ENCODE measurements around the gene NUP188. TPM values are rescaled to one million over a fixed set of nuclear protein-coding genes. Genes with fewer than 3 reads are reported as not detected.
A peak's percentile ranks its signal among the peaks of the same experiment; 100 is the strongest.

NUP188 gene
- total RNA-seq, 3 donors from 2014 or later (not counting 1 experiment from before 2014, with no cell fraction given), result 53.9 to 66.4 (median 58.3) TPM

DNA sequence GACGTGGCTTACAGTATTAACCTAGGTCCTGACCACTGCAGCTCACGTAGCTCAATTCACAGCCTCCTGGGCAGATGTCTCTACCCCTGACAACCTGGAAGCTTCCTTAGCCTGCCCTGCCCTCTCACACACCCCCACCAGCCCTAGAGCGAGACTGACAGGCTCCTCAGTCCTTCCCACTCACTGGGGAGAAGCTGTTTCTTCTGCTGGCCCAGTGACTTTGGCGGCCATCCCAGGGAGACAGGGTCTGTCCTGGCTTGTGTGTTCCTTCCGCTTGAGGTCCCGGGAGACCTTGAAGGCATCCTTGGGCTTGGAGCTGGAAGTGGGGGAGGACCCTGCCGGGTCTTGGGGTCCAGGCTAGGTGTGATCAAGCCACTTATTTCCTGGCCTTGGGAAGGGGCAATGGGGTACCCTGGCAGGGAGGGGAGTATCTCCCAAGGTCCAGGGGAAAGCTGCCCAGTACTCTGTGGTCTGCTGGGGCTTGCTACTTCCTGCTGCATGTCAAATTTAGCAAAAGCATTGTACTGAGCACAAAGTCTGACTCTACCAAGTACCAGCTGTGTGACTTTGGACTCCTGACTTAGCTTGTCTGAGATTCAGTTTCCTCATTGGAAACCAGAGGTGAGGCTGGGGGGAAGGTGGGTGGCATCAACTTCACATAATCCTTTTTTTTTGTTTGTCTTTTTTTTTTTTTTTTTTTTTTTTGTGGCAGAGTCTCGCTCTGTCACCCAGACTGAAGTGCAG is 90.8 kb downstream of the NUP188 start:
- Histone ChIP-seq H3K4me3 (ENCODE audit: low read length) (no peak overlapping the region), H3K27ac (ENCODE audit: low read length) (no peak overlapping the region), H3K4me1 (ENCODE audit: control insufficient read depth, insufficient read depth, low read length) (peaks cover 28% of the 10 kb centered on the region), H3K9me3 (ENCODE audit: control insufficient read depth, insufficient read depth, low read length) (no peaks in the 10 kb centered on the region), H3K27me3 (ENCODE audit: control insufficient read depth, insufficient read depth, low read length) (no peaks in the 10 kb centered on the region), H3K36me3 (ENCODE audit: control insufficient read depth, insufficient read depth, low read length) (peaks cover 16% of the 10 kb centered on the region)
- no peak overlapping the region for H3K27ac Mint-ChIP-seq
- no peaks in the 10 kb centered on the region for H3K36me3 Mint-ChIP-seq
- H3K9me3 Mint-ChIP-seq, result no peaks in the 10 kb centered on the region
- TF ChIP-seq, protein P1, sequence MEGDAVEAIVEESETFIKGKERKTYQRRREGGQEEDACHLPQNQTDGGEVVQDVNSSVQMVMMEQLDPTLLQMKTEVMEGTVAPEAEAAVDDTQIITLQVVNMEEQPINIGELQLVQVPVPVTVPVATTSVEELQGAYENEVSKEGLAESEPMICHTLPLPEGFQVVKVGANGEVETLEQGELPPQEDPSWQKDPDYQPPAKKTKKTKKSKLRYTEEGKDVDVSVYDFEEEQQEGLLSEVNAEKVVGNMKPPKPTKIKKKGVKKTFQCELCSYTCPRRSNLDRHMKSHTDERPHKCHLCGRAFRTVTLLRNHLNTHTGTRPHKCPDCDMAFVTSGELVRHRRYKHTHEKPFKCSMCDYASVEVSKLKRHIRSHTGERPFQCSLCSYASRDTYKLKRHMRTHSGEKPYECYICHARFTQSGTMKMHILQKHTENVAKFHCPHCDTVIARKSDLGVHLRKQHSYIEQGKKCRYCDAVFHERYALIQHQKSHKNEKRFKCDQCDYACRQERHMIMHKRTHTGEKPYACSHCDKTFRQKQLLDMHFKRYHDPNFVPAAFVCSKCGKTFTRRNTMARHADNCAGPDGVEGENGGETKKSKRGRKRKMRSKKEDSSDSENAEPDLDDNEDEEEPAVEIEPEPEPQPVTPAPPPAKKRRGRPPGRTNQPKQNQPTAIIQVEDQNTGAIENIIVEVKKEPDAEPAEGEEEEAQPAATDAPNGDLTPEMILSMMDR (IDR thresholded peaks at IDR 0.05), result no peak
- ATAC-seq (no peak), DNase-seq (peak in 1 of 2 donors; percentile 6)
- 90% methylated on average over 8 of the region's 8 CpGs for WGBS (ENCODE audit: insufficient coverage)
- intact Hi-C loops (cut with micrococcal nuclease), result no loop called here
- peak overlapping the region; percentile 97 for H3K4me3 Mint-ChIP-seq
- peaks cover 24 to 40% of the 10 kb centered on the region in 2 donors for H3K4me1 Mint-ChIP-seq
- no peaks in the 10 kb centered on the region for H3K27me3 Mint-ChIP-seq (ENCODE audit: low read depth in 2 of 2)

- 96% methylated on average over 12 of the region's 12 CpGs for WGBS (ENCODE audit: insufficient coverage)
- H3K4me3 Mint-ChIP-seq, result peak overlapping the region; percentile 6
- ATAC-seq (no peak), DNase-seq (no peak)
- Histone ChIP-seq H3K27me3 (ENCODE audit: control insufficient read depth, insufficient read depth, low read length) (no peaks in the 10 kb centered on the region), H3K9me3 (ENCODE audit: control insufficient read depth, insufficient read depth, low read length) (no peaks in the 10 kb centered on the region), H3K27ac (ENCODE audit: low read length) (no peak overlapping the region), H3K4me3 (ENCODE audit: low read length) (no peak overlapping the region), H3K36me3 (ENCODE audit: control insufficient read depth, insufficient read depth, low read length) (peaks cover 16% of the 10 kb centered on the region), H3K4me1 (ENCODE audit: control insufficient read depth, insufficient read depth, low read length) (peaks cover 28% of the 10 kb centered on the region)
- TF ChIP-seq, protein P1 (IDR thresholded peaks at IDR 0.05), result no peak
- H3K36me3 Mint-ChIP-seq, result no peaks in the 10 kb centered on the region
- H3K27me3 Mint-ChIP-seq (ENCODE audit: low read depth in 2 of 2), result no peaks in the 10 kb centered on the region
- intact Hi-C loops (cut with micrococcal nuclease), result no loop called here
- peaks cover 24 to 40% of the 10 kb centered on the region in 2 donors for H3K4me1 Mint-ChIP-seq
- H3K9me3 Mint-ChIP-seq, result no peaks in the 10 kb centered on the region
- H3K27ac Mint-ChIP-seq, result no peak overlapping the region
These were observed 92.7 kb downstream of the NUP188 start for GRCh38 chr9:129040113-129040643.

GRCh38 chr9:129042016-129042415 is 94.5 kb downstream of the NUP188 start:
- Mint-ChIP-seq H3K4me3 (no peak overlapping the region), H3K4me1 (peaks cover 13 to 26% of the 10 kb centered on the region in 2 donors), H3K36me3 (no peaks in the 10 kb centered on the region), H3K27ac (no peak overlapping the region), H3K27me3 (ENCODE audit: low read depth in 2 of 2) (no peaks in the 10 kb centered on the region), H3K9me3 (no peaks in the 10 kb centered on the region)
- Histone ChIP-seq H3K4me3 (ENCODE audit: low read length) (no peak overlapping the region), H3K4me1 (ENCODE audit: control insufficient read depth, insufficient read depth, low read length) (peaks cover 18% of the 10 kb centered on the region), H3K36me3 (ENCODE audit: control insufficient read depth, insufficient read depth, low read length) (peaks cover 20% of the 10 kb centered on the region), H3K27ac (ENCODE audit: low read length) (no peak overlapping the region), H3K9me3 (ENCODE audit: control insufficient read depth, insufficient read depth, low read length) (no peaks in the 10 kb centered on the region), H3K27me3 (ENCODE audit: control insufficient read depth, insufficient read depth, low read length) (no peaks in the 10 kb centered on the region)
- intact Hi-C loops (cut with micrococcal nuclease), result no loop called here
- ATAC-seq (no peak), DNase-seq (no peak)
- WGBS (ENCODE audit: insufficient coverage), result 95% methylated on average over 16 of the region's 16 CpGs
- TF ChIP-seq, protein P1 (IDR thresholded peaks at IDR 0.05), result no peak

Measured in natural killer cell (primary cell).